Measurements from ENCODE around the gene MRPL11. TPM values are rescaled to one million over a fixed set of nuclear protein-coding genes. Genes with fewer than 3 reads are reported as not detected.

Gene MRPL11
- total and polyA plus RNA-seq, 2 donors (not counting 3 experiments of a cell fraction or from before 2014, with no cell fraction given) = 54.9 to 69.1 TPM

DNA sequence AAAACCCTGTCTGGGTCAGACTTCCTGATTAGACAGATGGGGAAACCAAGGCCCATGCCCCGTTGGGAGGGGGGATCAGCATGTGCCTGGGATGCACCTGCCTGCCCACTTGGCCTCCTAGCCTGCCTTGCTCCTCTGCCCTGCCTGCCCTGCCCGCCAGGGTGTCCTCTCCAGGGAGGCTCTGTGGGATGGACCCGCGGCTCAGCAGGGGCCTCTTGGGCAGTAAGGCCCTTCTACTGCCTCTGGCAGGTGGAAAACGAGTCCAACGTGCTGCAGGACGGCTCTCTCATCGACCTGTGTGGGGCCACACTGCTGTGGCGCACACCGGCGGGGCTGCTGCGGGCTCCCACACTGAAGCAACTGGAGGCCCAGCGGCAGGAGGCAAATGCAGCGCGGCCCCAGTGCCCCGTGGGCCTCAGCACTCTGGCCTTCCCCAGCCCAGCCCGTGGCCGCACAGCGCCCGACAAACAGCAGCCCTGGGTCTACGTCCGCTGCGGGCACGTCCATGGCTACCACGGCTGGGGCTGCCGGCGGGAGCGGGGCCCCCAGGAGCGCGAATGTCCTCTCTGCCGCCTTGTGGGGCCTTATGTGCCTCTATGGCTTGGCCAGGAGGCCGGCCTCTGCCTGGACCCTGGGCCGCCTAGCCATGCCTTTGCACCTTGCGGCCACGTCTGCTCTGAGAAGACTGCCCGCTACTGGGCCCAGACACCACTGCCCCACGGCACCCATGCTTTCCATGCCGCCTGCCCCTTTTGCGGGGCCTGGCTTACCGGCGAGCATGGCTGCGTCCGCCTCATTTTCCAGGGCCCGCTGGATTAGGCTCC, 36.9 kb upstream of the MRPL11 start:
- POLR2A ChIA-PET = no interaction called here
- Histone ChIP-seq H3K9me3 (replicated peaks; ENCODE audit: control insufficient read depth, insufficient read depth, low read length) (no peaks in the 10 kb centered on the region), H3K4me3 (replicated peaks in 1 of 3; ENCODE audit: insufficient read depth in 1 of 3, low read depth in 1 of 3, low read length in 3 of 3) (no peak overlapping the region), H2AFZ (ENCODE audit: low read depth, low read length) (no peak overlapping the region), H3K4me1 (ENCODE audit: control insufficient read depth, extremely low read depth, insufficient read depth, low read length) (peaks cover 6% of the 10 kb centered on the region), H3K27ac (ENCODE audit: insufficient read depth, low read depth, low read length) (no peak overlapping the region), H3K27me3 (ENCODE audit: control insufficient read depth in 2 of 2, insufficient read depth in 2 of 2, low read length in 2 of 2) (no peaks in the 10 kb centered on the region), H3K4me2 (ENCODE audit: insufficient read depth, low read length) (no peak overlapping the region), H4K20me1 (replicated peaks; ENCODE audit: control insufficient read depth, extremely low read depth, insufficient read depth, low read length) (no peaks in the 10 kb centered on the region), H3K9ac (replicated peaks; ENCODE audit: extremely low read depth, insufficient read depth, low read length) (no peak overlapping the region), H3K36me3 (ENCODE audit: control insufficient read depth in 2 of 2, extremely low read depth in 1 of 2, insufficient read depth in 2 of 2, low read length in 2 of 2) (no peaks in the 10 kb centered on the region), H3K9me1 (replicated peaks; ENCODE audit: control insufficient read depth, extremely low read depth, insufficient read depth, low read length) (no peaks in the 10 kb centered on the region), H3K79me2 (ENCODE audit: control insufficient read depth, insufficient read depth, low read length) (peaks cover 7% of the 10 kb centered on the region)
- FAIRE-seq = no peak
- intact Hi-C loops (cut with micrococcal nuclease) (no loop called here), dilution Hi-C loops (cut with MboI; ENCODE audit: extremely low pct_ligation_motif_present, low sequenced_read_pairs) (no loop called here)
- CTCF ChIA-PET = no interaction called here
- no peak for TF ChIP-seq MAX (IDR thresholded peaks at IDR 0.05; ENCODE audit: insufficient read depth, insufficient read length)
- no peak for TF ChIP-seq POLR2A (IDR thresholded peaks at IDR 0.05; ENCODE audit: low read depth, low read length)
- no peak for TF ChIP-seq FOS (IDR thresholded peaks at IDR 0.05; ENCODE audit: borderline replicate concordance, insufficient read depth, low read length)
- TF ChIP-seq EZH2 (IDR thresholded peaks at IDR 0.05; ENCODE audit: borderline replicate concordance, low read depth, low read length, severe bottlenecking) = no peak
- TF ChIP-seq CTCF (IDR thresholded peaks at IDR 0.05; ENCODE audit: extremely low read depth in 1 of 2, insufficient read depth in 1 of 2, low read depth in 1 of 2, low read length in 2 of 2) = no peak
- no peak for TF ChIP-seq POLR2AphosphoS5 (IDR thresholded peaks at IDR 0.05; ENCODE audit: insufficient read depth, low read depth, low read length)
- TF ChIP-seq JUN (IDR thresholded peaks at IDR 0.05; ENCODE audit: borderline replicate concordance, insufficient read depth, insufficient read length, low read depth) = no peak
- TF ChIP-seq MYC (IDR thresholded peaks at IDR 0.05; ENCODE audit: low read depth, low read length) = no peak
- TF ChIP-seq GATA2 (IDR thresholded peaks at IDR 0.05; ENCODE audit: insufficient read depth, insufficient read length, low read depth, low read length) = no peak
- BruUV-seq (replicated peaks) = no TSS peak
- DNase-seq (ENCODE audit: low read depth, low spot score) = no peak
